Activated gamma-delta T cell treated with anti-CD3 and anti-CD28 coated beads, Interleukin-2, amount 50 U/mL, for 16 hours (primary cell): ENCODE measurements around the gene FSTL1.

Experiments
- DNase-seq: peaks from one replicate; pipeline ENCODE4 v3.0.0-alpha.2; 2020; ENCODE audit warnings: low read depth

Gene FSTL1

GRCh38 chr3:120450600-120451271 lies at the start of gene FSTL1:
FSTL1 (minus strand) TSS chr3:120450992; CDS start chr3:120450746, 246 bp downstream.
- no peak for DNase-seq

GRCh38 chr3:120498556-120499346 lies 48.0 kb upstream of the FSTL1 start:
- no peak for DNase-seq

- no peak for DNase-seq
These were observed 47.0 kb upstream of the FSTL1 start for GRCh38 chr3:120497818-120498217.

- DNase-seq, result no peak
These were observed 46.5 kb upstream of the FSTL1 start for GRCh38 chr3:120497336-120497735.

- no peak for DNase-seq
These were observed 45.6 kb upstream of the FSTL1 start for GRCh38 chr3:120496278-120497002.

DNA sequence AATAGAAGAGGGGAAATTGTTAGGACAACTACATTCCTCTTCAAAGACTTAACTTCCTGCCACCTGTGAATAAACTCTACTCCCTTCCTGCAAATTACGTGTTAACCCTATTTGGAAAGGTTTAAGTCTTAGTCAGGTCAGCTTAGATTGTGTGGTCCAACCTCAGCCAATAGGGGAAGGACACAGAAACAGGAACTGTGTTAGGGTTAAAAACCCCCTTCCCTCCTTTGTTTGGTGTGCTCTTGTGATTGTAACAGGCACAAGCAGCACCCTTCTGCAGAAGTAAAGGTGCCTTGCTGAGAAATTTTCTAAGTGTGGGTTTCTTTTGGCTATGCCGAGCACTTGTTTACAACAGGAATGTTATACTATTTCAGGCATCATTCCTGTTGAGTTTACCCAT lies 45.0 kb upstream of the FSTL1 start:
- DNase-seq, result no peak

GRCh38 chr3:120492103-120492502 lies 41.3 kb upstream of the FSTL1 start:
- DNase-seq, result no peak

DNA sequence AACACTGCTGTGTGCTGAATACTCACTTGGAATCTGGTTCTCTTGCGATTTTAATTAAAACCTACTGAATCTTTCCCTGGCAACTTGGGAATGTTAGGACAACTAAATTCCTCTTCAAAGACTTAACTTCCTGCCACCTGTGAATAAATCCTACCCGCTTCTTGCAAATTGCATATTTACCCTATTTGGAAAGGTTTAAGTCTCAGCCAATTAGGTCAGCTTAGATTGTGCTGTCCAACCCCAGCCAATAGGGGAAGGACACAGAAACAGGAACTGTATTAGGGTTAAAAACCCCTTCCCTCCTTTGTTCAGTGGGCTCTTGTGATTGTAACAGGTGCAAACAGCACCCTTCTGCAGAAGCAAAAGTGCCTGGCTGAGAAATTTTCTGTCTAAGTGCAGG lies 38.6 kb upstream of the FSTL1 start:
- no peak for DNase-seq

- no peak for DNase-seq
These were observed 37.5 kb upstream of the FSTL1 start for GRCh38 chr3:120488296-120488695.

DNA sequence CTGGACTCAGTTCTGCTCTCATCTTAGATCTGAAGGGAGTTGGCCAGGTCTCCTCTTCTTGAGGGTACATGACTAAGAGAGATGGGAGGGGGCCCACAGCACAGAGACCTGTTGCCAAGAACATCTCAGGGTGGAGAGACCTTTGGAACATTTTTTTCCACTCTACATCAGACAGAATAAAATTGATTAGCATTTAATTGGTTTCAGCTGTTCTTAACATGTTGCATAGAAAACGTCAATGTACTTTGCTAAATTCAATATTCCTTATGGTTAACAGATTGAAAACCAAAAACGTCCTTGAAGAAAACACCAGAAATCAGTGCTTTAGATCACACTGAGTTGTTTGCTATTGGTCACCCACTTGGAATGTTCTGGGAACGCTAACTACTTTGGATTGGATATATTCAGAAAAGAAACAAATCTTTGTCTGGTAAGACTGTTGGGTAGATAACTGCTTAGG lies 36.4 kb upstream of the FSTL1 start:
- DNase-seq, result no peak

DNA sequence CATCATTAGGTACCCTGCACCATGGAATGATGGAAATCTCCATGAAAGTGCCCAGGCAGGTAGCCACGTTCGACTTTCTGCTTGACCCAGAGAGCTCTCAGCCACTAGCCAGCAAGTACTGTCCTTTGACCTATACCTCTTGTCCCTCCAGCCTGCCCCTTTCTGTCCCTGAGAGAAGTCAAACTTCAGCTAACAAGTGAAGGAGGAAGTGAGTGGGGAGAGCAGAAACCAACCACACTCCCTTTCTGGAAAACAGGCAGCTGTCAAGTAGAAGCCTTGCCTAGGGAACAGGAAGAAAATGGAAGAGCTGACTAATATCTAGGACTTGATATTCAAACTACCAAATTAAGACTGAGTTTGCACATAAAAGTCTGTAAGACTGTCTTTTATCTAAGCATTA lies 30.3 kb upstream of the FSTL1 start:
- DNase-seq, result no peak

GRCh38 chr3:120477781-120478180 lies 27.0 kb upstream of the FSTL1 start:
- DNase-seq, result no peak

- DNase-seq, result no peak
These were observed 25.1 kb upstream of the FSTL1 start for GRCh38 chr3:120475722-120476377.

GRCh38 chr3:120473896-120474675 lies 23.3 kb upstream of the FSTL1 start:
- DNase-seq, result no peak

- DNase-seq, result no peak
These were observed 22.6 kb upstream of the FSTL1 start for GRCh38 chr3:120473389-120473788.

GRCh38 chr3:120472121-120472844 lies 21.5 kb upstream of the FSTL1 start:
- DNase-seq, result no peak

GRCh38 chr3:120471643-120472042 lies 20.9 kb upstream of the FSTL1 start:
- no peak for DNase-seq

DNA sequence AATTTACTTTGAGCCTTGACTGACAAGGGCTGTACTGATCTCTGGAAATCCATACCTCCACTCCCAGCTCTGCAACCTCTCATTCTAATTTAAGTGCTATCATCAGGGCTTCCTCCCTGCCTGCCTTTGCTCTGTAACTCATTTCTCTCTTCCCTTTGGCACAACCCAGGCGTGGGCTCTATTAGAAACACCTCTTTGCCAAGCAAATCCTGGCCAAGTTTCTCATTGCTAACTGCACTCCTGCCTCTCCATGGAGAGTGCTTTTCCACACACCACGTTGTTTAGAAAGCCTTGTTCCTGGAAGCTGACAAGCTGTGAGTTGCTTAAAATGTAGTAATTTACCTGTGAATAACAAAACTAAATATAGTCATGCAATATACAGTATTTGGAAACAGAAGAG lies 20.1 kb upstream of the FSTL1 start:
- no peak for DNase-seq

DNA sequence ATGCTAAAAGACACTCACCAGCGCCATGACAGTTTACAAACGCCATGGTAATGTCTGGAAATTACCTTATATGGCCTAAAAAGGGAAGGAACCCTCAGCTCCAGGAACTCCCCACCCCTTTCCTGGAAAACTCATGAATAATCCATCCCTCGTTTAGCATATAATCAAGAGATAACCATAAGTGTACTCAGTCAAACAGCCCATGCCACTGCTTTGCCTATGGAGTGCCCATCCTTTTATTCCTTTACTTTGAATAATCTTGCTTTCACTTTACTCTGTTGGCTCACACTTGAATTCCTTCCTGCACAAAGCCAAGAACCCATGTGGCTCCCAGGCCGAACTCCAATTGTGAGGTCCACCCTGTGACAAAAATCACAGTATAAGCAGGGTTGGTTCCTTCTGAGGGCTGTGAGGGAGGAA lies 19.1 kb upstream of the FSTL1 start:
- no peak for DNase-seq

- DNase-seq, result no peak
These were observed 18.6 kb upstream of the FSTL1 start for GRCh38 chr3:120469440-120469839.
